ENCODE results near the gene PHIP. TPM values are rescaled to one million over a fixed set of nuclear protein-coding genes. Genes with fewer than 3 reads are reported as not detected.

PHIP gene
- total and polyA plus RNA-seq, 9 of the 15 experiments (the other 6 are each of a cell fraction or from before 2014, with no cell fraction given): 8.1 to 36.3 (median 16.5) TPM

GRCh38 chr6:79042799-79043126 is 35.3 kb downstream of the PHIP start:
- FAIRE-seq (peak; percentile 48), ATAC-seq (no peak), DNase-seq (ENCODE audit: extremely low read depth in 1 of 4, low spot score in 3 of 4) (no peak)
- H3K9me1 ChIP-seq (ENCODE audit: control insufficient read depth, insufficient read depth, low read length): no peaks in the 10 kb centered on the region
- no peaks in the 10 kb centered on the region for H3K4me1 ChIP-seq (replicated peaks in 1 of 2; ENCODE audit: control insufficient read depth in 2 of 2, insufficient read depth in 2 of 2, low read length in 2 of 2)
- H3K27me3 ChIP-seq (ENCODE audit: control insufficient read depth in 2 of 2, insufficient read depth in 2 of 2, low read length in 2 of 2): no peaks in the 10 kb centered on the region
- 93% methylated on average over 5 of the region's 5 CpGs for WGBS (ENCODE audit: insufficient coverage, low coverage, missing lambda C conversion rate)
- in situ Hi-C loops (cut with MboI): no loop called here
- BruUV-seq (replicated peaks): no TSS peak
- POLR2A ChIA-PET: no interaction called here
- no peak overlapping the region for H3K27ac ChIP-seq (ENCODE audit: extremely low read depth, low read depth, low read length)
- no peaks in the 10 kb centered on the region for H3K9me3 ChIP-seq (replicated peaks; ENCODE audit: control insufficient read depth, insufficient read depth, low read depth, low read length)
- no peak overlapping the region for H3K9ac ChIP-seq (ENCODE audit: insufficient read depth in 1 of 2, low read depth in 2 of 2, low read length in 2 of 2)
- no peak for TF ChIP-seq KHSRP (IDR thresholded peaks at IDR 0.05)
- no peak for TF ChIP-seq SMARCA5 (IDR thresholded peaks at IDR 0.05)
- no peak for TF ChIP-seq ZNF134 (CRISPR knock-in tag; conservative IDR thresholded peaks at IDR 0.05)
- TF ChIP-seq, protein P1, sequence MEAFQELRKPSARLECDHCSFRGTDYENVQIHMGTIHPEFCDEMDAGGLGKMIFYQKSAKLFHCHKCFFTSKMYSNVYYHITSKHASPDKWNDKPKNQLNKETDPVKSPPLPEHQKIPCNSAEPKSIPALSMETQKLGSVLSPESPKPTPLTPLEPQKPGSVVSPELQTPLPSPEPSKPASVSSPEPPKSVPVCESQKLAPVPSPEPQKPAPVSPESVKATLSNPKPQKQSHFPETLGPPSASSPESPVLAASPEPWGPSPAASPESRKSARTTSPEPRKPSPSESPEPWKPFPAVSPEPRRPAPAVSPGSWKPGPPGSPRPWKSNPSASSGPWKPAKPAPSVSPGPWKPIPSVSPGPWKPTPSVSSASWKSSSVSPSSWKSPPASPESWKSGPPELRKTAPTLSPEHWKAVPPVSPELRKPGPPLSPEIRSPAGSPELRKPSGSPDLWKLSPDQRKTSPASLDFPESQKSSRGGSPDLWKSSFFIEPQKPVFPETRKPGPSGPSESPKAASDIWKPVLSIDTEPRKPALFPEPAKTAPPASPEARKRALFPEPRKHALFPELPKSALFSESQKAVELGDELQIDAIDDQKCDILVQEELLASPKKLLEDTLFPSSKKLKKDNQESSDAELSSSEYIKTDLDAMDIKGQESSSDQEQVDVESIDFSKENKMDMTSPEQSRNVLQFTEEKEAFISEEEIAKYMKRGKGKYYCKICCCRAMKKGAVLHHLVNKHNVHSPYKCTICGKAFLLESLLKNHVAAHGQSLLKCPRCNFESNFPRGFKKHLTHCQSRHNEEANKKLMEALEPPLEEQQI (IDR thresholded peaks at IDR 0.05): no peak
- TF ChIP-seq STAG1 (CRISPR knock-in tag; IDR thresholded peaks at IDR 0.05; ENCODE audit: borderline replicate concordance): no peak
- TF ChIP-seq ZC3H11A (IDR thresholded peaks at IDR 0.05; ENCODE audit: low read depth, low read length): no peak
- TF ChIP-seq NR3C1 (CRISPR knock-in tag; IDR thresholded peaks at IDR 0.05): no peak
- TF ChIP-seq, protein P2, sequence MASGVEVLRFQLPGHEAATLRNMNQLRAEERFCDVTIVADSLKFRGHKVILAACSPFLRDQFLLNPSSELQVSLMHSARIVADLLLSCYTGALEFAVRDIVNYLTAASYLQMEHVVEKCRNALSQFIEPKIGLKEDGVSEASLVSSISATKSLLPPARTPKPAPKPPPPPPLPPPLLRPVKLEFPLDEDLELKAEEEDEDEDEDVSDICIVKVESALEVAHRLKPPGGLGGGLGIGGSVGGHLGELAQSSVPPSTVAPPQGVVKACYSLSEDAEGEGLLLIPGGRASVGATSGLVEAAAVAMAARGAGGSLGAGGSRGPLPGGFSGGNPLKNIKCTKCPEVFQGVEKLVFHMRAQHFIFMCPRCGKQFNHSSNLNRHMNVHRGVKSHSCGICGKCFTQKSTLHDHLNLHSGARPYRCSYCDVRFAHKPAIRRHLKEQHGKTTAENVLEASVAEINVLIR (CRISPR knock-in tag; IDR thresholded peaks at IDR 0.05): no peak
- TF ChIP-seq ZNF436 (CRISPR knock-in tag; IDR thresholded peaks at IDR 0.05): no peak
- intact Hi-C loops (cut with micrococcal nuclease): no loop called here
- CTCF ChIA-PET (ENCODE audit: low intra/inter-chr PET ratio): no interaction called here
- peaks cover 74% of the 10 kb centered on the region for H3K36me3 ChIP-seq (ENCODE audit: control insufficient read depth, insufficient read depth, low read length)
- no peaks in the 10 kb centered on the region for H4K20me1 ChIP-seq (replicated peaks; ENCODE audit: control insufficient read depth, insufficient read depth, low read length)
- no peak overlapping the region for H2AFZ ChIP-seq (ENCODE audit: low read depth, low read length)
- H3K4me2 ChIP-seq (ENCODE audit: insufficient read depth, low read length): no peak overlapping the region
- H3K4me3 ChIP-seq: no peak overlapping the region
- peaks cover 35% of the 10 kb centered on the region for H3K79me2 ChIP-seq (ENCODE audit: control insufficient read depth, insufficient read depth, low read length)

Data from K562 (cell line).